Prostate gland (tissue), 2 donors: ENCODE data around the gene SLC6A11. TPM values are rescaled to one million over a fixed set of nuclear protein-coding genes. Genes with fewer than 3 reads are reported as not detected.
A peak's percentile ranks its signal among the peaks of the same experiment; 100 is the strongest.

Experiments used
- DNase-seq: peaks from one replicate; pipeline ENCODE4 v3.0.0-alpha.2; 2019; ENCODE audit warnings: low spot score
- H3K27ac ChIP-seq, 2 donors: fragments of 200-600 bp; sonication (generic); 2 replicates each; pipeline ENCODE4 v1.5.1; 2017 to 2019
- H3K27me3 ChIP-seq: fragments of 200-600 bp; sonication (generic); replicated peaks from 2 replicates; pipeline ENCODE4 v1.5.1; 2019; ENCODE audit not compliant: insufficient read depth
- H3K36me3 ChIP-seq, 2 donors: fragments of 200-600 bp; sonication (generic); 1 replicate in 1 of 2; 2 replicates in 1 of 2; pipeline versions ENCODE4 v1.5.1 to v1.8.1; 2017 to 2019
- H3K4me1 ChIP-seq: fragments of 200-600 bp; sonication (generic); replicated peaks from 2 replicates; pipeline ENCODE4 v1.5.1; 2019
- H3K4me3 ChIP-seq, 2 donors: fragments of 200-600 bp; sonication (generic); 2 replicates each; pipeline ENCODE4 v1.5.1; 2017 to 2019
- H3K9me3 ChIP-seq: fragments of 200-600 bp; sonication (generic); 2 replicates; pipeline ENCODE4 v1.5.1; 2017
- CTCF ChIP-seq, 4 experiments: fragments of 200-600 bp in 2 of 4; fragments of 450-650 bp in 2 of 4; sonication (generic) in 2 of 4; IDR thresholded peaks; 1 replicate in 3 of 4; 2 replicates in 1 of 4; pipeline ENCODE4 v1.5.1; 2016 to 2019; ENCODE audit warnings: antibody characterized with exemption in 4 of 4, mild to moderate bottlenecking in 2 of 4, moderate library complexity in 2 of 4
- POLR2A ChIP-seq: fragments of 450-650 bp; IDR thresholded peaks from one replicate; pipeline ENCODE4 v1.6.1; 2016; ENCODE audit warnings: antibody characterized with exemption, mild to moderate bottlenecking
- POLR2AphosphoS5 ChIP-seq: sonication (generic); formaldehyde crosslinking; IDR thresholded peaks from one replicate; pipeline ENCODE4 v1.6.1; 2017; ENCODE audit warnings: antibody characterized with exemption
- WGBS: methylation state at CpG from one replicate; pipeline ENCODE4 v1.1.5; 2018; 5-methylcytosine and 5-hydroxymethylcytosine counted together
- intact Hi-C: fragments of 100-400 bp; cut with DNase I; formaldehyde crosslinking; loops from one replicate; pipeline ENCODE4 v1.14.2; 2022
- total RNA-seq, 2 donors: library from RNA; depleted of rRNA; stranded (reverse); fragments of >200 nt; gene quantifications; one replicate each; pipeline ENCODE4 v1.1.0, GENCODE V29; 2016

The SLC6A11 gene
- total RNA-seq, 2 donors from 2014 or later = 3.6 to 6.9 TPM

DNA sequence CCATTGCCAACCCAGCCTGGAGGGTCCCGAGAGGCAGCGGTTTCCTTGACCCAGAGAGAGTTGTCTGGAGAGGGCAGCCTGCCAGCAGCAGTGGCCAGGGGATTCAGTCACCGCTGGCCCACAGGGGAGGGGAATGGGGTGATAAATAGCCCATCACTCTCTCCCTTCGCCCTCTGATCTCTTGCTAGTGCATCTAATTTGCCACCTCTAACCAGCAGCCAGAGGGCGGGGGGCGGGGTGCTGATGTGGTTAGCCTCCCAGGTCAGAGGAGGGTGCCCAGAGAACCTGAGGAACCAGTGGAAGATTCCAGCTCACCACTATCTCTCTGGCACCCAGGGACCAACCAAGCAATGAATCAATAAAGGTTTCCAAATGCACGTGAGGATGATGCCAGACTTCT is 35.1 kb upstream of the SLC6A11 start:
- Histone ChIP-seq H3K4me3 (no peak overlapping the region), H3K4me1 (no peaks in the 10 kb centered on the region), H3K27ac (no peak overlapping the region), H3K27me3 (peaks cover 5% of the 10 kb centered on the region), H3K36me3 (no peaks in the 10 kb centered on the region), H3K9me3 (no peaks in the 10 kb centered on the region)
- 80% methylated on average over 7 of the region's 7 CpGs for WGBS
- no peak for DNase-seq
- intact Hi-C loops = no loop called here
- TF ChIP-seq CTCF (IDR thresholded peaks at IDR 0.05) (no peak), POLR2A (no peak), POLR2AphosphoS5 (no peak)

GRCh38 chr3:10781981-10782380 is 34.0 kb upstream of the SLC6A11 start:
- no peak overlapping the region for H3K27ac ChIP-seq
- peaks cover 5% of the 10 kb centered on the region for H3K27me3 ChIP-seq
- no peak overlapping the region for H3K4me3 ChIP-seq
- no peaks in the 10 kb centered on the region for H3K4me1 ChIP-seq
- H3K36me3 ChIP-seq = no peaks in the 10 kb centered on the region
- H3K9me3 ChIP-seq = no peaks in the 10 kb centered on the region
- no peak for TF ChIP-seq POLR2AphosphoS5
- TF ChIP-seq CTCF (IDR thresholded peaks at IDR 0.05) = no peak
- TF ChIP-seq POLR2A = no peak
- intact Hi-C loops = no loop called here
- WGBS = 41% methylated on average over 2 of the region's 2 CpGs
- DNase-seq = no peak

DNA sequence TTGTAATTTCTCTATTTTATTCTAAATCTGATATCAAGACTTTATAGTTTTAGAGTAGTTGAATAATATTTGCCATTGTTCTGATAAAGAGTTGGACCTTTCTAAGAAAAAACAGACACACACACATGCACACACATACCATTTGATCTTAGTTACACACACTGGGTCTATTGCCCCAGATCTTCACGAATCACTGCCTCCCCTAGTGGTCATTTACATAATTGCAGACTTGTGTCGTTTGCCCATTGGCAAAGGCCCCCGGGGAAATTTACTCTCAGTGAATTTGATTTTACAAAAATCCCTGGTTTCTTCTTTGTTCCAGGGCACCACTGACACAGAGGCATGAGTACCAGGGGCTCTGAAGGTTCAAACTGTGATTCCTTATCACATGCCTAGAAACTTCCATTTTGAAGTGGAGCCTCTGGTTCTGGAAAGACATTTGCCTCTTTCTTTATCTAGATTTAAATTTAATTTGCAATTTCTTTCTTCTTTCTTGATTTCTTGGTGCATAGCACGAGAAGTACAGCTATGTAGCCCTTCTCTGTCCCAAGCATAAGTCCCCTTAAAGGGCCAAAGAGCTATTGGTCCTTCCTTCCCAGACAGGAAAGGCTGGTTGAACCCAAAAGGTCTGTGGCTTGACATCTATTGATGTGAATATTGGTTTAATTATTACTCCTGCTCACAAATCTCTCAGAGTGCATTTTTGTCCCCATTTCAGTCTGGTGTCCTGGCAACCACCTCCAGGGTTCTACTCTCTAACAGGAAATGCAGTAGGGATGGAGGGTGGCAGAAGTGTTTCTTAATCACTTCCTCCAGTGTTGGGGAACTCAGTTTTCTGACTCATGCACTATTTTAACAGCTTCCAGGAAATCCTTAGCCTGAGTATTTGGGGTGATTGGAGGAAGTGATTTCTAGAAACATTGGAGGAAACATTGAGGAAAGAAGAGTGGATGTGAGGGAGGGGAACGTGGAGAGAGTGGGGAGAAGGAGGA is 32.4 kb upstream of the SLC6A11 start:
- H3K4me1 ChIP-seq = no peaks in the 10 kb centered on the region
- H3K4me3 ChIP-seq = no peak overlapping the region
- intact Hi-C loops = no loop called here
- H3K9me3 ChIP-seq = no peaks in the 10 kb centered on the region
- WGBS = 19% methylated on average over 5 of the region's 5 CpGs
- H3K27ac ChIP-seq = no peak overlapping the region
- peaks cover 5% of the 10 kb centered on the region for H3K27me3 ChIP-seq
- no peak for DNase-seq
- H3K36me3 ChIP-seq = no peaks in the 10 kb centered on the region
- TF ChIP-seq CTCF (IDR thresholded peaks at IDR 0.05) (peak; percentile 24 to 52 (median 42)), POLR2AphosphoS5 (no peak), POLR2A (no peak)

- Histone ChIP-seq H3K9me3 (no peaks in the 10 kb centered on the region), H3K36me3 (no peaks in the 10 kb centered on the region), H3K4me3 (no peak overlapping the region), H3K27me3 (peaks cover 5% of the 10 kb centered on the region), H3K27ac (no peak overlapping the region), H3K4me1 (no peaks in the 10 kb centered on the region)
- no peak for DNase-seq
- intact Hi-C loops = no loop called here
- no peak for TF ChIP-seq CTCF (IDR thresholded peaks at IDR 0.05)
- TF ChIP-seq POLR2A = no peak
- TF ChIP-seq POLR2AphosphoS5 = no peak
Observed at GRCh38 chr3:10786640-10787039, 29.4 kb upstream of the SLC6A11 start.

GRCh38 chr3:10788451-10788850 is 27.6 kb upstream of the SLC6A11 start:
- intact Hi-C loops = no loop called here
- H3K4me1 ChIP-seq = no peaks in the 10 kb centered on the region
- no peak overlapping the region for H3K4me3 ChIP-seq
- H3K9me3 ChIP-seq = no peaks in the 10 kb centered on the region
- H3K27me3 ChIP-seq = peaks cover 5% of the 10 kb centered on the region
- DNase-seq = no peak
- H3K36me3 ChIP-seq = no peaks in the 10 kb centered on the region
- TF ChIP-seq CTCF (IDR thresholded peaks at IDR 0.05) = no peak
- no peak overlapping the region for H3K27ac ChIP-seq
- WGBS = 31% methylated on average over 1 of the region's 1 CpG
